GM23248 (cell line): ENCODE measurements around the gene TMEM215. TPM values are rescaled to one million over a fixed set of nuclear protein-coding genes. Genes with fewer than 3 reads are reported as not detected.

ENCODE experiments used
- DNase-seq: peaks from one replicate; pipeline ENCODE4 v3.0.0-alpha.2; 2015
- H2AFZ ChIP-seq: fragments of 200-600 bp; sonication (generic); 2 replicates; pipeline ENCODE4 v1.6.1; 2016; ENCODE audit warnings: antibody characterized with exemption
- H3F3A ChIP-seq: fragments of 200-600 bp; sonication (generic); 2 replicates; pipeline ENCODE4 v1.6.1; 2016; ENCODE audit warnings: mild to moderate bottlenecking, antibody characterized with exemption, mixed run types; ENCODE audit not compliant: insufficient read depth
- H3K27ac ChIP-seq: fragments of 200-600 bp; sonication (generic); 2 replicates; pipeline ENCODE4 v1.5.1; 2016; ENCODE audit warnings: mild to moderate bottlenecking
- H3K27me3 ChIP-seq: fragments of 200-600 bp; sonication (generic); replicated peaks from 2 replicates; pipeline ENCODE4 v1.6.1; 2016; ENCODE audit warnings: mild to moderate bottlenecking; ENCODE audit not compliant: insufficient read depth
- H3K36me3 ChIP-seq: fragments of 200-600 bp; sonication (generic); 2 replicates; pipeline ENCODE4 v1.6.1; 2016; ENCODE audit warnings: low read depth, mild to moderate bottlenecking
- H3K4me1 ChIP-seq: fragments of 200-600 bp; sonication (generic); 2 replicates; pipeline ENCODE4 v1.6.1; 2016; ENCODE audit warnings: mild to moderate bottlenecking; ENCODE audit not compliant: insufficient read depth
- H3K4me2 ChIP-seq: fragments of 200-600 bp; sonication (generic); one replicate; pipeline ENCODE4 v1.6.1; 2016; ENCODE audit warnings: mild to moderate bottlenecking; ENCODE audit not compliant: unreplicated experiment
- H3K4me3 ChIP-seq: fragments of 200-600 bp; sonication (generic); 2 replicates; pipeline ENCODE4 v1.5.1; 2016; ENCODE audit warnings: mild to moderate bottlenecking
- H3K79me2 ChIP-seq: fragments of 200-600 bp; sonication (generic); 2 replicates; pipeline ENCODE4 v1.6.1; 2016; ENCODE audit warnings: mild to moderate bottlenecking; ENCODE audit not compliant: insufficient read depth
- H3K9ac ChIP-seq: fragments of 200-600 bp; sonication (generic); 2 replicates; pipeline ENCODE4 v1.6.1; 2016; ENCODE audit warnings: mild to moderate bottlenecking
- H3K9me2 ChIP-seq: fragments of 200-600 bp; sonication (generic); 2 replicates; pipeline ENCODE4 v1.6.1; 2016; ENCODE audit warnings: mixed run types, mild to moderate bottlenecking, moderate library complexity; ENCODE audit not compliant: insufficient read depth
- H3K9me3 ChIP-seq: fragments of 200-600 bp; sonication (generic); one replicate; pipeline ENCODE4 v1.6.1; 2017; ENCODE audit warnings: low read depth
- H4K20me1 ChIP-seq: fragments of 200-600 bp; sonication (generic); 2 replicates; pipeline ENCODE4 v1.6.0; 2016; ENCODE audit not compliant: insufficient read depth
- EZH2 ChIP-seq: fragments of 200-600 bp; sonication (generic); IDR thresholded peaks from 2 replicates; pipeline ENCODE4 v1.6.1; 2018; ENCODE audit warnings: antibody characterized with exemption, mild to moderate bottlenecking; ENCODE audit not compliant: insufficient read depth, poor library complexity, severe bottlenecking
- EZH2phosphoT487 ChIP-seq: fragments of 200-600 bp; sonication (generic); IDR thresholded peaks from 2 replicates; pipeline ENCODE4 v1.6.1; 2018; ENCODE audit warnings: antibody characterized with exemption, moderate library complexity, mild to moderate bottlenecking, low read depth; ENCODE audit not compliant: insufficient read depth
- WGBS, 2 experiments: methylation state at CpG; one replicate each; pipeline ENCODE4 v1.1.6; 2015 to 2017; ENCODE audit warnings: low lambda C conversion rate in 2 of 2, low coverage in 1 of 2; ENCODE audit errors: missing lambda C conversion rate in 2 of 2; 5-methylcytosine and 5-hydroxymethylcytosine counted together
- in situ Hi-C: fragments of 300-500 bp; cut with MboI; formaldehyde crosslinking; loops from 2 replicates; pipeline ENCODE4 v1.15.0; 2020
- polyA plus RNA-seq: library from polyadenylated mRNA; unstranded; fragments of >200 nt; fragmentation: Nextera tagmentation; extraction: Ambion mirVana; gene quantifications from 2 replicates; pipeline ENCODE4 v1.2.1, GENCODE V29; 2016
- total RNA-seq: library from RNA; depleted of rRNA; stranded (reverse); fragments of >200 nt; shearing (Covaris generic); gene quantifications from 2 replicates; pipeline ENCODE4 v1.2.3, GENCODE V29; 2014; rRNA removed

The TMEM215 gene, protein sequence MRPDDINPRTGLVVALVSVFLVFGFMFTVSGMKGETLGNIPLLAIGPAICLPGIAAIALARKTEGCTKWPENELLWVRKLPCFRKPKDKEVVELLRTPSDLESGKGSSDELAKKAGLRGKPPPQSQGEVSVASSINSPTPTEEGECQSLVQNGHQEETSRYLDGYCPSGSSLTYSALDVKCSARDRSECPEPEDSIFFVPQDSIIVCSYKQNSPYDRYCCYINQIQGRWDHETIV
- not detected in 2 replicates for total RNA-seq
- polyA plus RNA-seq: not detected in 2 replicates

GRCh38 chr9:32783168-32783891 is at the start of gene TMEM215:
TSS of gene TMEM215 (plus strand) at chr9:32783540. CDS start at chr9:32784184, 644 bp downstream.
- no peak for DNase-seq
- H3K4me1 ChIP-seq: no peaks in the 10 kb centered on the region
- H3K27me3 ChIP-seq: peaks cover 54% of the 10 kb centered on the region
- H3K4me2 ChIP-seq: no peak within 1 kb of the TSS
- in situ Hi-C loops: no loop called here
- no peak within 1 kb of the TSS for H3K4me3 ChIP-seq
- no peaks in the 10 kb centered on the region for H3K36me3 ChIP-seq
- H3K27ac ChIP-seq: no peak within 1 kb of the TSS
- TF ChIP-seq EZH2: no peak
- TF ChIP-seq EZH2phosphoT487: no peak
- no peaks in the 10 kb centered on the region for H3K79me2 ChIP-seq
- no peak within 1 kb of the TSS for H2AFZ ChIP-seq
- no peaks in the 10 kb centered on the region for H3K9me3 ChIP-seq
- WGBS, 2 experiments: 3 to 6% methylated on average over 42 to 54 of the region's 59 CpGs
- no peak within 1 kb of the TSS for H3K9ac ChIP-seq
- H4K20me1 ChIP-seq: no peaks in the 10 kb centered on the region
- H3K9me2 ChIP-seq: no peaks in the 10 kb centered on the region
- no peaks in the 10 kb centered on the region for H3F3A ChIP-seq

GRCh38 chr9:32735476-32735875 is 47.9 kb upstream of the TMEM215 start:
- H3K4me2 ChIP-seq: no peak overlapping the region
- no peaks in the 10 kb centered on the region for H3K4me1 ChIP-seq
- WGBS, 2 experiments: 2 to 3% methylated on average over 3 of the region's 3 CpGs
- H3K27ac ChIP-seq: no peak overlapping the region
- no peaks in the 10 kb centered on the region for H3K9me3 ChIP-seq
- no peak overlapping the region for H3K9ac ChIP-seq
- no peaks in the 10 kb centered on the region for H3F3A ChIP-seq
- H2AFZ ChIP-seq: no peak overlapping the region
- no peaks in the 10 kb centered on the region for H3K27me3 ChIP-seq
- no peak overlapping the region for H3K4me3 ChIP-seq
- H3K9me2 ChIP-seq: no peaks in the 10 kb centered on the region
- TF ChIP-seq EZH2: no peak
- TF ChIP-seq EZH2phosphoT487: no peak
- no peaks in the 10 kb centered on the region for H4K20me1 ChIP-seq
- no peaks in the 10 kb centered on the region for H3K79me2 ChIP-seq
- in situ Hi-C loops: no loop called here
- DNase-seq: no peak
- no peaks in the 10 kb centered on the region for H3K36me3 ChIP-seq

GRCh38 chr9:32737378-32737777 is 46.0 kb upstream of the TMEM215 start:
- Histone ChIP-seq H2AFZ (no peak overlapping the region), H3K4me2 (no peak overlapping the region), H3K27me3 (no peaks in the 10 kb centered on the region), H3K4me1 (no peaks in the 10 kb centered on the region), H3F3A (no peaks in the 10 kb centered on the region), H4K20me1 (no peaks in the 10 kb centered on the region), H3K79me2 (no peaks in the 10 kb centered on the region), H3K9ac (no peak overlapping the region), H3K9me2 (no peaks in the 10 kb centered on the region), H3K27ac (no peak overlapping the region), H3K4me3 (no peak overlapping the region), H3K9me3 (no peaks in the 10 kb centered on the region), H3K36me3 (no peaks in the 10 kb centered on the region)
- in situ Hi-C loops: no loop called here
- 0 to 11% methylated on average over 1 of the region's 1 CpG for WGBS, 2 experiments
- TF ChIP-seq EZH2phosphoT487: no peak
- no peak for TF ChIP-seq EZH2
- no peak for DNase-seq

GRCh38 chr9:32738501-32739172 is 44.7 kb upstream of the TMEM215 start:
- no peaks in the 10 kb centered on the region for H4K20me1 ChIP-seq
- no peak overlapping the region for H3K4me3 ChIP-seq
- no peak overlapping the region for H3K9ac ChIP-seq
- no peaks in the 10 kb centered on the region for H3K9me2 ChIP-seq
- no peak overlapping the region for H3K27ac ChIP-seq
- in situ Hi-C loops: no loop called here
- no peak overlapping the region for H2AFZ ChIP-seq
- 28 to 37% methylated on average over 4 of the region's 4 CpGs for WGBS, 2 experiments
- DNase-seq: peak; percentile 21
- no peaks in the 10 kb centered on the region for H3F3A ChIP-seq
- no peaks in the 10 kb centered on the region for H3K4me1 ChIP-seq
- H3K27me3 ChIP-seq: no peaks in the 10 kb centered on the region
- no peaks in the 10 kb centered on the region for H3K36me3 ChIP-seq
- no peak overlapping the region for H3K4me2 ChIP-seq
- TF ChIP-seq EZH2 (no peak), EZH2phosphoT487 (no peak)
- H3K9me3 ChIP-seq: no peaks in the 10 kb centered on the region
- H3K79me2 ChIP-seq: no peaks in the 10 kb centered on the region
